ENCODE results near the gene CLTC.

DNA sequence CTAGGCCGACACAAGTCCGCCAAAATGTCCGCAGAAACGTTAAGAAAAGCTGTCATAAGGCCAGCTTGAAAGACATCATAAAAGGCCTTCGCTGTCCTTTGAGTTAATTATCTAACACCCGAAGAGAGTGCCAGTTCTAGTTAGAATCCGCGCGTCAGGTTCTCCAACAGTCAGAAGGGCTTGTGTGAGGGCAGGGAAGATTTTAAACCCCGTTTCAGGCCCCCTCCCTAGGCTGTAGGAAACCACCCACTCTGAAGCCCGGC lies 729 bp upstream of the CLTC start:
- TF ChIP-seq EZH2 (IDR thresholded peaks at IDR 0.05; ENCODE audit: borderline replicate concordance) (no peak), EZH2phosphoT487 (IDR thresholded peaks at IDR 0.05; ENCODE audit: low read depth, severe bottlenecking, unreplicated experiment) (no peak)

Data from hepatocyte (in vitro differentiated cells).